Left forelimb (tissue), 1 donor: ENCODE measurements around the gene RBM10.

ENCODE experiments used
- DNase-seq: peaks from one replicate; pipeline ENCODE4 v3.0.0-alpha.2; 2018; ENCODE audit warnings: low spot score

RBM10 gene

GRCh38 chrX:47177079-47177478 is 32.1 kb downstream of the RBM10 start:
- no peak for DNase-seq

GRCh38 chrX:47178337-47178736 is 33.3 kb downstream of the RBM10 start:
- DNase-seq: no peak

GRCh38 chrX:47179221-47179927 is 34.4 kb downstream of the RBM10 start:
- DNase-seq: no peak

- DNase-seq: no peak
Observed at GRCh38 chrX:47179928-47180255, 34.9 kb downstream of the RBM10 start.

GRCh38 chrX:47180346-47180745 is 35.3 kb downstream of the RBM10 start:
- DNase-seq: no peak

- no peak for DNase-seq
Observed at GRCh38 chrX:47181301-47181700, 36.3 kb downstream of the RBM10 start.

- no peak for DNase-seq
Observed at GRCh38 chrX:47182106-47182700, 37.2 kb downstream of the RBM10 start.

GRCh38 chrX:47184486-47184885 is 39.5 kb downstream of the RBM10 start:
- DNase-seq: no peak

- DNase-seq: no peak
Observed at GRCh38 chrX:47185241-47185640, 40.2 kb downstream of the RBM10 start.

GRCh38 chrX:47186096-47186740 is 41.2 kb downstream of the RBM10 start:
- DNase-seq: no peak

- no peak for DNase-seq
Observed at GRCh38 chrX:47187106-47187677, 42.2 kb downstream of the RBM10 start.

- no peak for DNase-seq
Observed at GRCh38 chrX:47189906-47190305, 44.9 kb downstream of the RBM10 start.

- peak; percentile 88 for DNase-seq
Observed at GRCh38 chrX:47190445-47191269, 45.6 kb downstream of the RBM10 start.

GRCh38 chrX:47191331-47191730 is 46.3 kb downstream of the RBM10 start:
- no peak for DNase-seq

GRCh38 chrX:47191806-47192401 is 46.9 kb downstream of the RBM10 start:
- DNase-seq: no peak

GRCh38 chrX:47193475-47194193 is 48.6 kb downstream of the RBM10 start, which contains the start of gene UBA1:
Gene UBA1 (plus strand): TSS chrX:47193829. CDS start chrX:47198803, 4,974 bp downstream.
- peak; percentile 89 for DNase-seq

- DNase-seq: no peak
Observed at GRCh38 chrX:47194194-47194787, 49.3 kb downstream of the RBM10 start.

- DNase-seq: no peak
Observed at GRCh38 chrX:47196098-47196497, 51.1 kb downstream of the RBM10 start.

GRCh38 chrX:47197526-47197925 is 52.5 kb downstream of the RBM10 start:
- DNase-seq: no peak

GRCh38 chrX:47198026-47198686 is 53.1 kb downstream of the RBM10 start:
- no peak for DNase-seq
